Astrocyte of the spinal cord (primary cell): ENCODE data around the gene ZNF12.
"Not testable (repeated sequence)": the region's sequence is repeated elsewhere in the genome, so short reads cannot be mapped to it uniquely, and the experiment has no call there.

Source experiments
- DNase-seq: peaks from one replicate; pipeline ENCODE4 v3.0.0; 2011; ENCODE audit warnings: low read depth, low spot score
- H3K4me3 ChIP-seq: 2 replicates; pipeline ENCODE4 v1.5.1; 2011; ENCODE audit warnings: low read depth, mild to moderate bottlenecking, low read length, moderate library complexity
- in situ Hi-C: cut with HindIII; loops from 2 replicates; pipeline ENCODE4 v1.10.0; 2017; ENCODE audit warnings: low sequenced_read_pairs
- TF ChIP-seq, protein P1 (sequence below): IDR thresholded peaks from 2 replicates; pipeline ENCODE4 v1.5.1; 2012; ENCODE audit warnings: low read depth, mild to moderate bottlenecking, low read length, inconsistent platforms

The ZNF12 gene

DNA sequence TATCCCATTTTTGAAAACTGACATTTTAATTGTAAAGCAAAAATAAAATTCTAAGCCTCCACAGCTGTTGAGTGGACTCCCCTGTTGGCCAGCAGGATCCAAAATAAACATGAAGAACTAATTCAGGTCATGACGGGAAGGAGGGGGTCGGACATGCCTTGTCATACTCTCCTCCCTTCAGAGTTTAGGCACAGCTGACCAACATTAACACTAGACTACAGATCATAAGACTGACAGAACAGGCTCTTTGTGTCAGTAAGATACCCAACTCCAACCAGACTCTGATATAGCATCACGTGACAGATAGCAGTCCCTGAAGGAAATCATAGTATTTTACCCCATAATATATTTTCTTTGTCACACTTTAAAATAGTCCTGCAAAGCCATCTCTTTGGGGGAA, 20.9 kb upstream of the ZNF12 start:
- DNase-seq, result no peak
- in situ Hi-C loops, result no loop called here
- H3K4me3 ChIP-seq, result no peak overlapping the region
- TF ChIP-seq, protein P1, sequence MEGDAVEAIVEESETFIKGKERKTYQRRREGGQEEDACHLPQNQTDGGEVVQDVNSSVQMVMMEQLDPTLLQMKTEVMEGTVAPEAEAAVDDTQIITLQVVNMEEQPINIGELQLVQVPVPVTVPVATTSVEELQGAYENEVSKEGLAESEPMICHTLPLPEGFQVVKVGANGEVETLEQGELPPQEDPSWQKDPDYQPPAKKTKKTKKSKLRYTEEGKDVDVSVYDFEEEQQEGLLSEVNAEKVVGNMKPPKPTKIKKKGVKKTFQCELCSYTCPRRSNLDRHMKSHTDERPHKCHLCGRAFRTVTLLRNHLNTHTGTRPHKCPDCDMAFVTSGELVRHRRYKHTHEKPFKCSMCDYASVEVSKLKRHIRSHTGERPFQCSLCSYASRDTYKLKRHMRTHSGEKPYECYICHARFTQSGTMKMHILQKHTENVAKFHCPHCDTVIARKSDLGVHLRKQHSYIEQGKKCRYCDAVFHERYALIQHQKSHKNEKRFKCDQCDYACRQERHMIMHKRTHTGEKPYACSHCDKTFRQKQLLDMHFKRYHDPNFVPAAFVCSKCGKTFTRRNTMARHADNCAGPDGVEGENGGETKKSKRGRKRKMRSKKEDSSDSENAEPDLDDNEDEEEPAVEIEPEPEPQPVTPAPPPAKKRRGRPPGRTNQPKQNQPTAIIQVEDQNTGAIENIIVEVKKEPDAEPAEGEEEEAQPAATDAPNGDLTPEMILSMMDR, result no peak

GRCh38 chr7:6726341-6726740, 19.6 kb upstream of the ZNF12 start:
- H3K4me3 ChIP-seq, DNase-seq, in situ Hi-C loops: not testable (repeated sequence)

DNA sequence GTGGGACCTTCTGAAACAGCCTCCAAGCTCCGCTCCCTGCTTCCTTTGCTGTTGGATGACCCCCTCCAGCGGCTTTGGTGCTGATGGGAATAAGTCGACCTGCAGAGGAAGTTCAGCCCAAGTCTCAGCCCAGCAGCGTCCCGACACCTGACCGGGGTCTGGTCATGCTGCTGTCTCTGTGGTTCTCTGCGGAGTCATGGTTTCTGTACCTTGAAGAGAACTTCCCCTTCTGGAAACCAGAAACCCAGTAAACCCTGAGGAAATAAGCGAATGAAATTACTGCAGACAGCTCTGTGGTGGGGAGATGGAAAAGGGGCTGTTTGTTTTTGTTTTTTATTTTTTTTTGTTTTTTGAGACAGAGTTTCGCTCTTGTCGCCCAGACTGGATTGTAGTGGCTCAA, 18.3 kb upstream of the ZNF12 start:
- no peak overlapping the region for H3K4me3 ChIP-seq
- TF ChIP-seq, protein P1, result no peak
- no peak for DNase-seq
- in situ Hi-C loops, result no loop called here

DNA sequence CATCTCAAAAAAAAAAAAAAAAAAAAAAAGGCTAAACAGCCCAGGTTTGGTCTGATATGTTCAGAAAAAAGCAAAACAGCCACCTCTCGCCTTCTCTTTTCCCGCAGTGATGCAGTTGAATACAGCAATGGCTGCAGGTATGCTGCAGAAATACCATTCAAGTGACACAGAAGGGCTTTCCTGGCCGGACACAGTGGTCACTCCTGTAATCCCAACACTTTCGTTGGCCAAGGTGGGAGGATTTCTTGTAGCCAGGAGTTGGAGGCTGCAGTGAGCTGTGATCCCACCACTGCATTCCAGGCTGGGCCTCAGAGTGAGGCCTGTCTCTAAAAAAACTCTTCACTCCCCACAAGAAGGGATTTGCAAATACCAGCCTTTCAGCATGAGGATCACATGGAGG, 17.6 kb upstream of the ZNF12 start:
- in situ Hi-C loops, DNase-seq, H3K4me3 ChIP-seq: not testable (repeated sequence)

- in situ Hi-C loops, result no loop called here
- no peak overlapping the region for H3K4me3 ChIP-seq
- TF ChIP-seq, protein P1, result no peak
- DNase-seq, result no peak
Observed at GRCh38 chr7:6718124-6718523, 11.4 kb upstream of the ZNF12 start.

GRCh38 chr7:6715898-6716297, 9.2 kb upstream of the ZNF12 start:
- in situ Hi-C loops, DNase-seq, H3K4me3 ChIP-seq: not testable (repeated sequence)

DNA sequence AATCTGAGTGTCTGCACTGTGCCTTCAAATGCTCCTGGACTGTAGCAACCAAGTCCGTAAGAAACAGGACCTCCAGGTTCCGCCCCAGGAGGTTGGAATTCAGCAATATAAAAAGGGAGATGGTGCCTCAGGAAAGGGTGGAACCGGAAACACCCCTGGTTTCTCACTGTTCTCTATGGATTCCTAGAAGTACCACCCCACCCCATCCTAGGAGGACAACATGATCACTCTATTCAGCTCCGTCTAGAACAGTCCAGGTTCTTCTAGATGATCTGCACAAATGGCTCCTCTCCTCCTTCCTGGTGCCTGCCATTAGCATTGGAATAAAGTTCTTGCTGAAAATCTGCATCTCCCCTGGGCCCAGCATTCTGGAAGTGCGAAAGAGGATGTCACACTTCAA, 7.6 kb upstream of the ZNF12 start:
- in situ Hi-C loops, result no loop called here
- no peak overlapping the region for H3K4me3 ChIP-seq
- TF ChIP-seq, protein P1, result no peak
- DNase-seq, result no peak

DNA sequence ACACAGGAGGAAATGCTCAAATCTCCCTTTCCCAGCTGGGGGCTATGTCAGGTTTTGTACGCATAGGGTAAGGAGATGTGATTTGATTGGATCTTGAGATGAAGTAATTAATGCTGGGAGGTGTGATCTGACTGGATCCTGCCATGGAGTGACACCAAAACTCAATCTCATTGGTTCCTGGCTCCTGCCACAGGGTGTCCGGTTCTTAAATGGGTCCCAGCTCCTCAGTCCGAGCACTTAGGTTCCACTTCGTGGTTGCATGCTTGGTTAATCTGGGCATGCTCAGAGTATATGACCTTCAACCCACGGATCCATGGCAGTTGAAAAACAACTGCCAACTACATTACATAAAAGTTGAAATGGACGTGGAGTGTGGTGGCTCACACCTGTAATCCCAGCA, 3.1 kb upstream of the ZNF12 start:
- no peak overlapping the region for H3K4me3 ChIP-seq
- no peak for DNase-seq
- TF ChIP-seq, protein P1, result no peak
- in situ Hi-C loops, result no loop called here
